Erythroblast (primary cell): Measurements from ENCODE around the gene NRG2.

Experiments used
- DNase-seq, 2 experiments: peaks; one replicate each; lab custom pipeline; 2025; lab: John Stamatoyannopoulos, UW
- GATA1 ChIP-seq: IDR thresholded peaks from 2 replicates; pipeline ENCODE4 v1.6.1; 2011; ENCODE audit warnings: low read depth, mild to moderate bottlenecking, control low read depth, low read length, moderate library complexity
- POLR2A ChIP-seq: IDR thresholded peaks from 2 replicates; pipeline ENCODE4 v1.6.1; 2011; ENCODE audit warnings: mild to moderate bottlenecking, low read length

The NRG2 gene

DNA sequence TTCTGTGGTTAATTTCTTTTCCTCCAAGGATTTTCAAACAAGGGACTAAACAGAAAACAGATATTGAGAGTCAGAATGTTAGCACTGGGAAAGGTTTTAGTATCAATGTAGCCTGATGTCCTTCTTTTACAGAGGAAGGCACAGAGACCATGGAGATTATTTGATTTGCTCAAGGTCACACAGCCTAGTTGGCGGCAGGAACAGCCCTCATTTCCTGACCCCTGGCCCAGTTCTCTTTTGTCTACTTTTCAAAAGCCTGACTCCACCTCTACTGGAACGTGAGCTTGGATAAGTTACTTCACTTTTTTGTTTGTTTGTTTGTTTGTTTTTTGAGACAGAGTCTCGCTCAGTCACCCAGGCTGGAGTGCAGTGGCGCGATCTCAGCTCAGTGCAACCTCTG lies 6.6 kb upstream of the NRG2 start:
- TF ChIP-seq POLR2A = no peak
- TF ChIP-seq GATA1 = no peak

DNA sequence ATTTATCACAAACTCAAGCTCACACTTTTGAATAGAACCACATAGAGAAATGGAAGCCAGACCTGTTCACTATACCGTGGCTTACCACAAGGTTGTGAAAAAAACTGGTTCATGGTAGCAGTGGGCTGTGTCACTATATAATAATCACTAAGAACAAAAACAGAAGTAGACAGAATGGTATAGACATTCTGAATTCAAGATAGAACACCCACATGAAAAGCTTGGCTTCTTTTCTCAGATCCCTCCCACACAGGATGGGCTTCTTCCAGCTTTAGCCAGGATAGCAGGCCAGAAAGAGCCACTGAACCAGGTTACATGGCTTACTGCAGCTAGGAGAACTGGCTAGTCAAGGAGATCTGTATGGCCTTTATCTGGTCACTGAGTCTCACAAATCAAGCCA lies 6.1 kb upstream of the NRG2 start:
- TF ChIP-seq GATA1 = no peak
- no peak for TF ChIP-seq POLR2A
- no peak for DNase-seq

More for the DNA sequence above, 6.6 kb upstream of the NRG2 start:
- no peak for DNase-seq

DNA sequence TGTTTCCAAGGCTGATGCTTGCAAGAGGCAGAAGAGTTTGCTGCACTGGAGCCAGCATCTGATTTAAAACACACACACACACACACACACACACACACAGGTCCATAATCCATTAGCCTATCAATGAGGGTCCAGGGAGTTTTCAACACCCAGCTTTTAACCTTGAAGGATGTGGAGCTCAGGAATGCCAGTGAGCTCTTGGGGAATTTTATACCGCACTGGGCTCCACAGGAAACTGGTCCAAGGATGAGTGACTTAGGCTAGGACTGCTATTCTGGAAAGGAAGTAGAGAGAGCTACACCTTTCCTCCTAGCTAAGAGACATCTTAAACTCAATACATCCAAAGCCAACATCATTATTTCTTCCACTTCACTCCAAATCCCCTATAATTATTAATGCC lies 942 bp upstream of the NRG2 start:
- no peak for DNase-seq
- TF ChIP-seq GATA1 = no peak
- no peak for TF ChIP-seq POLR2A

DNA sequence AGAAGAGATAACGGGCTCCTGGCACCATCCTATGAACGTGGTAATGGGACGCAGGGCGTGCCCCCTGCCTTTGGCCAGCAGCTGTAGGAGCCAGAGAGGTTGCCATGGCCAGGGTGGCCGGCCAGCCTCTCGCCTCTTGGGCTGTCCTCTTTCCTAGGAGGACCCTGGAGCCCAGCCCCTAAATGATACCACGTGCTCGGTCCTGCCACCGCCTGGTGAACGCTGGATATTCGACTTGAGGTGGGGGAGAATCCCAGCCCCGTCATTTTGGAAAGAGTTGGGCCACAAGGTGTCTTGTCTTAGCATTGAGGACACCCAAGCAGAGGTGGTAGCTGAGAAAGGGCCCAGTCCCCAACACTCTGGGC lies 391 bp upstream of the NRG2 start:
- TF ChIP-seq GATA1 (no peak), POLR2A (no peak)

DNA sequence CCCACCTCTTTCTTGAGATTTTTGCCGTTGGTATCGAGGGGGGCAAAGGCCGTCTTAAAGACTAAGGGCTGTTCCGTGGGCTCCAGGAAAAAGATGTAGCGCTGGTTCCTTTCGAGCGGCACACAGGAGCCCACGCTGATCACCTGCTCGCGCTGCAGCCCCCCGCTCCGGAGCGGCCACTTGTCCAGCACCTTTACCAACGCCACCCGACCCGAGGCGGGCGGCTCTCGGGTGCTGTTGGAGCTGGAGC lies 781 bp downstream of the NRG2 start:
- TF ChIP-seq POLR2A (no peak), GATA1 (no peak)
- DNase-seq = no peak

More for the DNA sequence above, 391 bp upstream of the NRG2 start:
- no peak for DNase-seq

DNA sequence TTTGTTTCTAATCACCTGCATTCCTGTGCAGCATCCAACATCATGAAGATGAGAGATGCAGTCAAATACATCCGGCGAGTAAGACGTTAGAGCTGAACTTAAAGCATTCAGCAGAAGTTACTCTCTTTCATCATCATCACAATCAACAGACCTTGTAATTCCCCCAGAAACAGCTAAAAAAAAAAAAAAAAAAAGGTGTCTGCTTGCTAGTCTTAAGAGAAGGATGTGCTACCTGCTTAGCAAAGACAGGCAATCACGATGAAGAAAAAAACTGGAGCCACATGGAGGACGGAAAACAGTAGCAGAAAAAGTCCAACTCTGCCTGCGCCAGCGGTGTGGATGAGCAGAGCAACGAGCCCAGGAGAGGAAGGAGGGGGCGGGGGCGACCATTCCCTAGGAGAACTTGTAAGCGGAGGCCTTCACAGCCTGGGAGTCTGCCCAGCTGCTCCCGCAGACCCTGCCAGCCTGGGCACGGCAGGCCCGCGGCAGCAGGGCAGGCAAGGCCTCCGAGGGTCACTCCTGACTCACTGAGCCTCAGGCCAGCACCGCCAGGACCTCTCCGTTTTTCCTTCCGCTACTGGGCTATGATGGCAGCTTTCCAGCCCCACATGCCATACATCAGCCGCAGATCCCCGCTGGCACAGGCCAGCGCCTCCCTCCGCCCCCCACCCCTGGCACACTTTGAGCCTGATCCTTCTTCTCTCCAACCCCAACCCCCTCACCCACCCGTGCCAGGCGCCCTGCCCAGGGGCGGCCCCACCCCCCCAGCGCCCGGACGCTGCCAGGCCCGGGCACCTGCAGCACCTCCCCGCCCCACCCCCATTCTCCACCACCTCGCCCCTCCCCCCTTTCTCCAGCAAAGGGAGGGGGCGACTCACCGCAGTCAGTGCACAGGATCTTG lies 1.4 kb downstream of the NRG2 start:
- DNase-seq = no peak
- no peak for TF ChIP-seq POLR2A
- TF ChIP-seq GATA1 = no peak

DNA sequence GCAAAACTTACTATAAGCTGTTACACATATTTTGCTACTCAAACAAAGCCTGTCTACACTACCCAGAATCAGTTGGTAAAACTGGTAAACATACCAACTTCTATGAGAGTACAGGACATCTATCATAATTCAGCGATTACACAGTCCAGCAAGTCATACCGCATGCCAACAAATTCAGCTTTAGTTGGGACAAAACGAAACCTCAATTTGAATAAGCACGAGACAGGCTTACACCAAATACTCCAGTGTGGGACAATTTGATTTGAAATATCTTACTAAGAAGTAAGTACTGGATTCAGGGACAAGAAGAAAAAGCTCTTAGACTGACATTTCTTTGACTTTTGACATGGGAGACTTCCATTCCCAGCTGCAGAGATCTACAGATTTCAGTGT lies 2.0 kb downstream of the NRG2 start:
- DNase-seq = no peak
- TF ChIP-seq POLR2A = no peak
- no peak for TF ChIP-seq GATA1

DNA sequence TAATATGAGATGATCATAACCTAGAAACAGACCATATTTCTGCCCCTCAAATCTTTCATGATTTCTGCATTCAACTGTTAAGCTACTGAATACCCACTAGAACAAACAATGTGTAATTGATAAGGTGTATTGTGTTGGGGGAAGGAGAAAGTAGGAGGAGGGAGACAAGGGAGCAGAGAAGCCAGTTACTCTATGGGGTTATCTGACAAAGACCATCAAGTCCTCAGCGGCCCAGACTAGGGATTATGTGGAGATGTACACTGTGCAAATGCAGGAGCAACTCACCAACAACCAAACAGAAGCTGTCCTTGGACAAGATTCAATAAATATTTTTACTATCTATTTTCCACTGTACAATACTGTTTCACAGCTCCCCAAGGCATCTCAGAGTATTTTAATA lies 2.7 kb downstream of the NRG2 start:
- no peak for DNase-seq
- TF ChIP-seq GATA1 = no peak
- TF ChIP-seq POLR2A = no peak

DNA sequence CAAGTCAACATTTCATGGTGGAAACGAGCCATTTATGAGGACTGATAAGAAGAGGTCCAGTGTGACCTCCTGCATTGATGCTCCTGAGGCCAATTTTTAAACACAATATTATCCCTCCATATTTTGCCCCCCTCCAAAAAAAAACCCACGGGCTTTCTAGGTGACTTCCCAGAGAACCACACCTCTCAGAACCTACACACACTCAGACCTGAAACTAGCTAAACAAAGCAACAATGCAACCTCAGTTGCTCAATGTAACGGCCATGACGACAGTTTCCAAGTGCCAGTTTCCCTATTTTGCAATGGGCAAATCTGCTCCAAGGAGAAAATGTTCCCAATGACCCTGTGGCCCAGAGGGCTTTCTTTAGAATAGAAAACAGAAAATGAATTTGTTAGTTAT lies 3.5 kb downstream of the NRG2 start:
- no peak for DNase-seq
- TF ChIP-seq GATA1 = no peak
- no peak for TF ChIP-seq POLR2A

DNA sequence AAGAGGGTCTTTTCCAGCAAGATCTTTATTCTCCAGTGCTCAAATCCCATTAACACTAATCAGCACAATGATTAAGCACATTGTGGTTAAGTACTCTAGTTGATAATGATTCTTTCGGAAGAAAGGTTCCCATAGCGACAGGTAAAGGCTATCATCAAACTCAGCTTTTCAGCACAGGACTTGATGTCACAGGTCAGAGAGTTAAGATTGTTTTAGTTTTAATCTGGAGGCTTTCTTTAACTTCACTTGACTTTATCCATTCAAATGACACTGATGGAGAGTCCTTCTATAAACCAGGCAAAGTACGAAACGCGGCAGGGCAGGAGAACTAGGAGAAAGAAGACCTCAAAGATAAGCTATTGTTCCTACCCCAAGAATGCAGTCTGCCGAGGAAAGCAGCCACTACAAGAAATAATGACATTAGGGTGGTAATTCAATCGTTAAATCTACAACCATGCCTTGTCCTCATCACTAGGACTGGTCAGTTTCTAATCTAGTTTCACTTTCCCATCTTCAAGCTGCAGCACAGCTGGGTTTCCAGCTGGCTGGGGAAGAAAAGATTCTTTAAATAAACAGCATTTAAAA lies 4.6 kb downstream of the NRG2 start:
- TF ChIP-seq GATA1 (no peak), POLR2A (no peak)
- DNase-seq = no peak

DNA sequence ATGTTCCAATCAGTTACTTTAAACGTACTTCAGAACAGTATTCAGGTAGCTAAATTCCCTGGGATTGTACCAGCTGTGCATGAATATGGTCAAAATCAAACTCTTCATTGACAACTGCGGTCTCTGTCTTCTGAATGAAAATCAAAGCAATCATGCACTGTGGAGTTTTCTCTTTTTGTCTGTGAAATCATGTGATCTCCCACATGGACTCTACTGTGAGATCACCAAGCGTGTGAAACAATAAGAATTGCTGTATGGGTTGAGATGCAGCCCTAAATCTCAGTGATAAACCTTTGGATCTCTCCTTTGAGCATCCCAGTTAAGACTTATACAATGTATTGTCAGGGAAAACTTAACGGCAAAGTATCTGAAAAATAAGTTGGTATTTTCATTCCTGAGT lies 6.1 kb downstream of the NRG2 start:
- TF ChIP-seq POLR2A (no peak), GATA1 (no peak)
- no peak for DNase-seq

DNA sequence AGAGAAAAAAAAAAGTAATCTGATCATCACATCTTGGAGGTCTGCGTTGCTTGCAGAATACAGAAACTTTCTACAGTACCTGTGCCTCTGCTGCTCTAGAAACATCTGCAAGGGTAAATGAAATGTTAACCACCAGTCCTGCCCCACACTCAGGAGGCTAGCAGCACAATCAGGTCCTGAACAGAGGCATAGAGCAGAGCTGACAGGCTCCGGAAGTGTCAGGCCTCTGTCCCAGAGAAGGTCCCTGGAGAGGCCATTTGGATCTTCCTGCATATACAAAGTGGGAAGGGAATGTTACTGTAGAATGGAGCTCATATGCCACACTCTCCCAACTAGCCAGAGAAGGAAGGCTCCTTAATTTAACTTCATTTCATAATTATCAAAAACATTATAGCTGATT lies 7.2 kb downstream of the NRG2 start:
- no peak for TF ChIP-seq GATA1
- TF ChIP-seq POLR2A = no peak
- no peak for DNase-seq

DNA sequence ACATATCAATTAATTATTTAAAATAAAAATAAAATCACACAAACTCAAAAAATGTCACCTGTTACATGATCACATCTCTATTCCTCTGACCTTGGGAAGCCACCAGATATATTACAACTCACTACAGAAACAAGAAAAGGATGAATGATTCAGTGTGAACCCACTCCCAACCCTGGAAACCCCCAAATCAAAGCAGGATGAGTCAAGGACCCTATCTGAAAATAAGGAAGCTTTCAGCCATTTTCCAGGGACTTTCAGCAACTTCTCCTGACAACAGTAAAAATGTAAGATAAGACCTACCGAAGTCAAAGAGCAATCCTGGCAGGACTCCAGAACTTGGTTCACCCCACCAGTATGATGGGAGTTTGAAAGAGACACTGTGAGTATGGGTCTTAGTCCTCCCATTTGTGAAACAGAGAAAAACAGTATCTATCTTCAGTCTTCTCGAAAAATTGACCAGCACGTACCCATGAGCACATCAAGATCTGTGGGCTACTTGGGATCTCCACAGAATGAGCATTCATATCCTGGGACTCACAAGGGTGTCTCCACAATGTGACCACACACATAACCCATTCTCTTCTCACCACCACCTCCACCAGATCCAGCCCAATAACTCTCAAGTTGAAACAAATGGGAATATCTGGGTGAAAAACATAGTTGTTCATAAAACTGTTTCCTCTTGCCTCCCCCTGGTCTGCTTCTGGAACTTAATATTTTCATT lies 9.9 kb downstream of the NRG2 start:
- no peak for DNase-seq
- no peak for TF ChIP-seq GATA1
- no peak for TF ChIP-seq POLR2A

DNA sequence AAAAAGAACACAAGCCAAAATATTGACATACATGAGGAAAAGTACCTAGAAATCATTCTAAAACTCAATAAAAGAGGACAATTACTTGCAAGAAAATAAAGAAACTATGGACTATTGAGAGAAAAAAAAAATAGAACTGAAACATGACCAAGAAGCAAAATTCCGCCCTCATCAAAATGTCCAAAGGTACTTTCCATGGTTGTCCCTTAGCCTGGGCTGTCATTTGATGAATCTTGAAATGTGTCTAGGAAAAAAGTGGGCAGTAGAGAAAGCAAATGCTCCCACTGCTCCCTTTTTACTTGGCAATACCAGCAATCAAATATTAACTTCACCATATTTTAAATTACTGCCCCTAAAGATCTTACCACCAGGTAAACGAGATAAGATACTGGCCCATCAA lies 10.8 kb downstream of the NRG2 start:
- TF ChIP-seq POLR2A (no peak), GATA1 (no peak)
- DNase-seq = no peak
